Esophagus squamous epithelium (tissue), 4 donors: ENCODE measurements around the gene TRAT1.

Experiments
- POLR2A ChIP-seq, 4 donors: fragments of 450-650 bp; IDR thresholded peaks; one replicate each; pipeline ENCODE4 v1.6.1; 2017; ENCODE audit warnings: antibody characterized with exemption in 4 of 4, mild to moderate bottlenecking in 4 of 4, moderate library complexity in 3 of 4
- TF ChIP-seq, protein P1 (sequence below), 6 experiments: fragments of 450-650 bp in 4 of 6; fragments of 200-600 bp in 2 of 6; sonication (generic) in 2 of 6; IDR thresholded peaks; one replicate each; pipeline ENCODE4 v1.5.1; 2016 to 2019; ENCODE audit warnings: antibody characterized with exemption in 6 of 6, mild to moderate bottlenecking in 4 of 6, moderate library complexity in 4 of 6

DNA sequence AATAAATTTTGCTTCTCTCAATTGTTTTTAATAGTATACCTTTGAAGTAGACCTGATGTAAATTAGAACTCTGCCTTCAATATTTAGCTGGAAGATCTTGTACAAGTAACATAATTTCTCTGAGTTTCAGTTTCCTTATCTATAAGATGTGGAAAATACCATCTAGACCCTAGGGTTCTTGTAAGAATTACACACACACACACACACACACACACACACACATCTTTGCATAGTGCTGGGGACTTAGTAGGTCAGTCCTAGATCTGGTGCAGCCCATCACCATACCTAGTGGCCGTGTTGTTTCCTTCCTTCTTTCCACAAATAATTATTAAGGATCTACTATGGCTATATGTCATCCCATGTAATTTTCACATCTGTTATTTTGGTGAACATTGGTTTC lies 11.0 kb downstream of the TRAT1 start:
- no peak for TF ChIP-seq POLR2A (IDR thresholded peaks at IDR 0.05)
- TF ChIP-seq, protein P1, sequence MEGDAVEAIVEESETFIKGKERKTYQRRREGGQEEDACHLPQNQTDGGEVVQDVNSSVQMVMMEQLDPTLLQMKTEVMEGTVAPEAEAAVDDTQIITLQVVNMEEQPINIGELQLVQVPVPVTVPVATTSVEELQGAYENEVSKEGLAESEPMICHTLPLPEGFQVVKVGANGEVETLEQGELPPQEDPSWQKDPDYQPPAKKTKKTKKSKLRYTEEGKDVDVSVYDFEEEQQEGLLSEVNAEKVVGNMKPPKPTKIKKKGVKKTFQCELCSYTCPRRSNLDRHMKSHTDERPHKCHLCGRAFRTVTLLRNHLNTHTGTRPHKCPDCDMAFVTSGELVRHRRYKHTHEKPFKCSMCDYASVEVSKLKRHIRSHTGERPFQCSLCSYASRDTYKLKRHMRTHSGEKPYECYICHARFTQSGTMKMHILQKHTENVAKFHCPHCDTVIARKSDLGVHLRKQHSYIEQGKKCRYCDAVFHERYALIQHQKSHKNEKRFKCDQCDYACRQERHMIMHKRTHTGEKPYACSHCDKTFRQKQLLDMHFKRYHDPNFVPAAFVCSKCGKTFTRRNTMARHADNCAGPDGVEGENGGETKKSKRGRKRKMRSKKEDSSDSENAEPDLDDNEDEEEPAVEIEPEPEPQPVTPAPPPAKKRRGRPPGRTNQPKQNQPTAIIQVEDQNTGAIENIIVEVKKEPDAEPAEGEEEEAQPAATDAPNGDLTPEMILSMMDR (IDR thresholded peaks at IDR 0.05) = no peak
